ENCODE measurements around the gene FMO3.

FMO3 gene

DNA sequence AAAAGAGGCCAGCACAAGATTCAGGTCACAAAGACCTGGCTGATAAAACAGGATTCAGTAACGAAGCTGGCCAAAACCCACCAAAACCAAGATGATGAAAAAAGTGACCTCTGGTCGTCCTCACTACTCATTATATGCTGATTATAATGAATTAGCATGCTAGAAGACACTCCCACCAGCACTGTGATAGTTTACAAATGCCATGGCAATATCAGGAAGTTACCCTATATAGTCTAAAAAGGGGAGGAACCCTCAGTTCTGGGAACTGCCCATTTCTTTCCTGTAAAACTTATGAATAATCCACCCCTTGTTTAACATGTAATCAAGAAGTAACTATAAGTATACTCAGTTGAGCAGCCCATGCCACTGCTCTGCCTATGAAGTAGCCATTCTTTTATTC lies 68.4 kb downstream of the FMO3 start:
- no peak for DNase-seq (ENCODE audit: low read depth)

DNA sequence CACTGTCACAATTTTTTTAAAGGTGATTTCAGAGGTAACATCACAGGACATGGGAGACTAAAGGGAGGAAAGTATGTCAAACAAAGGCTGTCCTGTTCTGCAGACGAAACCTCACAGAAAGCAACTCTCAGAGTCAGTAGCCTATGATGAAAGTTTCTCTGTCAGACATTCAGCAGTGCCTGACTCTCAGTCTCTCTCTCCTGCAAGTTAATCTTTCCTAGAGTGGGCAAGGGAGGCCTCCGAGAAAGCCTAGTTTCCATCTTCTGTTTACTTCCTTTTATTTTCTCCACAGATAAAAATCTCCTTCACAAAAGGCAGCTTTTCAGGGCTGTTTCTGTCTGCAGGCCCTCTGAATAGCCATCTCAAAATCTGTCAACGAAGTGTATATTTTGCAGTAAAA lies 69.5 kb downstream of the FMO3 start:
- no peak for DNase-seq (ENCODE audit: low read depth)

DNA sequence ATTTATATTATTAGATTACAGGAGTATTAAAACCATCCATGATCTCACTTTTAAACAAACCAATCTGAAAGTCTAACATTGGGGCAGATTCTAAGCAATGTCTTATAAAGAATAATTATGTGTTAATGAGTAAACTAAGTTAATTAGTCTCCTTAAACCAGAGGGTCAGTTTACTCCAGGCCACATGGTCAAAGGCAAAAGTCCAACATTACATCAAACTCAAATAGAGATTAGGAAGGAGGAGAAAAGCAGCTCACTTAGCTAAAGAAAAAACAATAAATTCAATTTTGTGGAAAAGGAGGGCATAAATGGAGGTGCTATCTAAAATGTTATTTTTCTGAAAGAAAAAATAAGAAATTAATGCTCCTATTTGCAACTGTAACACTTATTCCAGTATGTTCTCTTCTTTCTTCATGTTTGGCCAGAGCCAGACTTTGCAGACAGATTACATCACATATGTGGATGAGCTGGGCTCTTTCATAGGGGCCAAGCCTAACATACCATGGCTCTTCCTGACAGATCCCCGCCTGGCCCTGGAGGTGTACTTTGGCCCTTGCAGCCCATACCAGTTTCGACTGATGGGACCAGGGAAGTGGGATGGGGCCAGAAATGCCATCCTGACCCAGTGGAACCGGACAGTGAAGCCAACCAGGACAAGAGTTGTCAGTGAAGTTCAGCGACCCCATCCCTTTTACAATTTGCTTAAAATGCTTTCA lies 70.1 kb downstream of the FMO3 start:
- DNase-seq (ENCODE audit: low read depth), result no peak

DNA sequence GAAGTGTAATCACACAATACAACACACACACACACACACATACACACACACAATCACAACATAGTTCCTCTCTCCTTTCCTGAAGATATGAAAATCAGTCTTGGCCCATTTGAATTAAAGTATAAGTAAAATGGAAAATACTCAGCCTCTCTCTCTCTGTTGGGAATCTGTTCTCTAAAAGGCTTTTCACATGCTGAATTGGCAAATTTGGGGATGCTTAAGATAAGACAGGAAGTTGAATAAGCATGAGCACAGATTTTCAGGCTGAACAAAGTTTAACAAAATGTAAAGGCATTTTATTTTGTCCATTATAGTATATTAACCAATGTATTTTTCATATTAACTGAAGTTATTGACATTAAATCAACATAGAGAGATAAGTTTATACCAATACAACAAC lies 70.7 kb downstream of the FMO3 start:
- no peak for DNase-seq (ENCODE audit: low read depth)

DNA sequence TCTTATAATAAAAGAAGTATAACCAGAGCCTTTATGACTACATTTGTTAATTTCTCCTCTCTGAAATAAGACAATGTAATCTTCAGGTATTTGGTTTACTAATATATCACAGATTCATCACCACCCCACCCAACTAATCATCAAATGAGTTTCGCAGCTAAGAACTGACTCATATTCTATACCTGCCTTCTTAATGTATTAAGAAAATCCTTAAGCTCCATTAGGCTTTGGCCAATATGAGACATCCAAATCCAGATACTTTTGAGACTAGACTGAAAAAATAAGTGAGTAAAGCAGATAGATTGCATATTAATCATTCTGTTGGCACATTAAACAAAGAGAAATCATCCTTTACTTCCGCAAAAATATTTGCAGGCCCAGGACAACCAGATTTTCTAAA lies 75.7 kb downstream of the FMO3 start:
- no peak for DNase-seq (ENCODE audit: low read depth)
